Tibial nerve (tissue), 4 donors: ENCODE results near the gene CGGBP1. TPM values are rescaled to one million over a fixed set of nuclear protein-coding genes. Genes with fewer than 3 reads are reported as not detected.
A peak's percentile ranks its signal among the peaks of the same experiment; 100 is the strongest.

Source experiments
- DNase-seq, 2 donors: peaks; one replicate each; pipeline ENCODE4 v3.0.0-alpha.2; 2019; ENCODE audit warnings: low spot score in 2 of 2
- H3K27ac ChIP-seq, 4 donors: fragments of 200-600 bp; sonication (generic) in 3 of 4; one replicate each; pipeline ENCODE4 v1.5.1; 2017 to 2019; ENCODE audit warnings: mild to moderate bottlenecking in 1 of 4
- H3K27me3 ChIP-seq, 2 donors: fragments of 200-600 bp; sonication (generic) in 1 of 2; one replicate each; pipeline versions ENCODE4 v1.5.1 to v1.6.0; 2017 to 2019
- H3K36me3 ChIP-seq, 3 donors: fragments of 200-600 bp; sonication (generic); one replicate each; pipeline ENCODE4 v1.5.1; 2018 to 2019
- H3K4me1 ChIP-seq, 4 donors: fragments of 200-600 bp; sonication (generic) in 3 of 4; one replicate each; pipeline ENCODE4 v1.5.1; 2017 to 2019
- H3K4me3 ChIP-seq, 4 donors: fragments of 200-600 bp; sonication (generic) in 3 of 4; one replicate each; pipeline ENCODE4 v1.5.1; 2017 to 2019; ENCODE audit warnings: mild to moderate bottlenecking in 1 of 4, moderate library complexity in 1 of 4
- H3K9me3 ChIP-seq, 4 donors: fragments of 200-600 bp; sonication (generic) in 3 of 4; one replicate each; pipeline ENCODE4 v1.5.1; 2017 to 2019
- CTCF ChIP-seq, 5 experiments: fragments of 200-600 bp in 3 of 5; fragments of 450-650 bp in 2 of 5; sonication (generic) in 3 of 5; IDR thresholded peaks; one replicate each; pipeline ENCODE4 v1.5.1; 2016 to 2019; ENCODE audit warnings: antibody characterized with exemption in 5 of 5, mild to moderate bottlenecking in 3 of 5, moderate library complexity in 2 of 5
- EP300 ChIP-seq, 2 donors: sonication (generic); formaldehyde crosslinking; IDR thresholded peaks; one replicate each; pipeline ENCODE4 v1.6.1; 2017; ENCODE audit warnings: antibody characterized with exemption in 2 of 2, mild to moderate bottlenecking in 1 of 2
- POLR2A ChIP-seq, 2 donors: fragments of 450-650 bp; IDR thresholded peaks; one replicate each; pipeline ENCODE4 v1.6.1; 2017; ENCODE audit warnings: antibody characterized with exemption in 2 of 2, mild to moderate bottlenecking in 2 of 2, moderate library complexity in 2 of 2
- WGBS, 2 donors: methylation state at CpG; one replicate each; pipeline ENCODE4 v1.1.5; 2018; 5-methylcytosine and 5-hydroxymethylcytosine counted together
- total RNA-seq, 4 donors: library from RNA; depleted of rRNA; stranded (reverse); fragments of >200 nt; gene quantifications; one replicate each; pipeline ENCODE4 v1.1.0, GENCODE V29; 2016

The CGGBP1 gene
- total RNA-seq, 4 donors from 2014 or later: 57.3 to 70.6 (median 65.0) TPM

DNA sequence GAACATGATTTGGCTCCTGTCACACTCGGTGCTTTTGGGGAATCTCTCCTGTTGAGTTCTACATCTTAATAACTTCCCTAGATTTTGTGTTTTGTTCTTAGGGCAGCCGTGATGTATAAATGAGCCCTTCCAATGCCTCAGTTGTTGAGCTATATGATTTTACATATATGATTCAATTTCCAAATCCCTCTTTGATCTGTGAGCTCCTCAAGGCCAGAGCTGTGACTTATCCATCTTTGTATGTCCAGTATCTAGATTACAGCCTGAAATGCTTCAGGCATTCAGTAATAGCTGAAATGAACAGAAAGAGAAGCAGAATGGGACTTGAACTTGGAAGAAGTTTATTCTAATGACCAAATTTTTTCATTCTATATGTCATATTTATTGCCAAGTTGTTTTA is 26.6 kb downstream of the CGGBP1 start:
- WGBS, 2 donors: 18 to 20% methylated on average over 2 of the region's 2 CpGs
- H3K4me1 ChIP-seq: peaks cover 0 to 23% (median 0%) of the 10 kb centered on the region in 4 donors

GRCh38 chr3:88031642-88032077 is 27.1 kb downstream of the CGGBP1 start:
- H3K27me3 ChIP-seq: no peaks in the 10 kb centered on the region
- H3K4me1 ChIP-seq: peaks cover 0 to 23% (median 0%) of the 10 kb centered on the region in 4 donors
- WGBS, 2 donors: 3 to 5% methylated on average over 1 of the region's 1 CpG
- no peaks in the 10 kb centered on the region for H3K36me3 ChIP-seq
- peaks cover 0 to 18% (median 0%) of the 10 kb centered on the region in 4 donors for H3K9me3 ChIP-seq
- H3K27ac ChIP-seq: peak overlapping the region; percentile 2 to 83 (median 66)
- H3K4me3 ChIP-seq: peak overlapping the region; percentile 1 to 45 (median 34)
- no peak for TF ChIP-seq EP300 (IDR thresholded peaks at IDR 0.05)
- TF ChIP-seq POLR2A (IDR thresholded peaks at IDR 0.05): no peak
- TF ChIP-seq CTCF (IDR thresholded peaks at IDR 0.05): no peak
- no peak for DNase-seq

More for the DNA sequence above, 26.6 kb downstream of the CGGBP1 start:
- peaks cover 0 to 12% (median 0%) of the 10 kb centered on the region in 4 donors for H3K9me3 ChIP-seq
- peak overlapping the region in 3 of 4 donors; percentile 62 to 83 (median 70) for H3K27ac ChIP-seq
- no peaks in the 10 kb centered on the region for H3K27me3 ChIP-seq
- TF ChIP-seq POLR2A (IDR thresholded peaks at IDR 0.05) (no peak), CTCF (IDR thresholded peaks at IDR 0.05) (no peak), EP300 (IDR thresholded peaks at IDR 0.05) (no peak)
- no peak for DNase-seq
- peak overlapping the region; percentile 1 to 45 (median 34) for H3K4me3 ChIP-seq
- H3K36me3 ChIP-seq: no peaks in the 10 kb centered on the region

GRCh38 chr3:88030210-88030609 is 28.6 kb downstream of the CGGBP1 start:
- Histone ChIP-seq H3K36me3 (no peaks in the 10 kb centered on the region), H3K27ac (no peak overlapping the region), H3K9me3 (peaks cover 0 to 28% (median 0%) of the 10 kb centered on the region in 4 donors), H3K4me1 (peaks cover 0 to 23% (median 0%) of the 10 kb centered on the region in 4 donors), H3K4me3 (peak overlapping the region in 2 of 4 donors; percentile 1 to 12), H3K27me3 (no peaks in the 10 kb centered on the region)
- no peak for TF ChIP-seq CTCF (IDR thresholded peaks at IDR 0.05)
- TF ChIP-seq EP300 (IDR thresholded peaks at IDR 0.05): no peak
- no peak for TF ChIP-seq POLR2A (IDR thresholded peaks at IDR 0.05)
- WGBS, 2 donors: 41 to 46% methylated on average over 3 of the region's 3 CpGs
- no peak for DNase-seq

- TF ChIP-seq CTCF (IDR thresholded peaks at IDR 0.05): no peak
- TF ChIP-seq POLR2A (IDR thresholded peaks at IDR 0.05): no peak
- TF ChIP-seq EP300 (IDR thresholded peaks at IDR 0.05): no peak
- Histone ChIP-seq H3K27ac (no peak overlapping the region), H3K9me3 (peaks cover 0 to 28% (median 0%) of the 10 kb centered on the region in 4 donors), H3K4me1 (peaks cover 0 to 16% (median 0%) of the 10 kb centered on the region in 4 donors), H3K36me3 (no peaks in the 10 kb centered on the region), H3K4me3 (no peak overlapping the region), H3K27me3 (no peaks in the 10 kb centered on the region)
- DNase-seq: no peak
- WGBS, 2 donors: 98 to 99% methylated on average over 2 of the region's 2 CpGs
Measured at GRCh38 chr3:88028876-88029275, 29.9 kb downstream of the CGGBP1 start.

DNA sequence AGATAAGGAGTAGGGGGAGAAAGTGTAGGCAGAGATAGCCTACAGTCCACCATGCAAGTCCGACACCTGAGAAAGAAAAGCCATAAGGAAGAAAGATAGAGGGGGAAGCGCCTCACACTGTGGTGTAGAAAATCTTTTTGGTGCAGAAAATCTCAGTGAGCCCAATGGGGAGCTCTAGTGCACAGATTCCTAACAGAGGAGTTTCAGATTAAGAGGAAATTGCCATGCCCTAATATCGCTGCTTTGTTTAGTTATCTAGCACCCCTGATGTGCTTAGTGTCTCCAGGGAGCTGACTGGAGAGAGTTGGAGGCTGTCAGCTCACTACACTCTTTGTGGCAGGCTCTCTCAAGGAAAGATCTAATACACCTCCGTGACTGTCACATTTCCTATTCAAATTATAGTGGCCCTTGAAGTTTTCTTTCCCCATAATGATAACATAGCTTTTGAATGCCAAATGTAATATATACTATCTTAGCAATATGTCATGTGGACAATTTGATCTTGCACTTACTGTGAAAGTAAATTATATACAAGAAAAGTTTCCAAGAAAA is 33.7 kb downstream of the CGGBP1 start:
- Histone ChIP-seq H3K36me3 (no peaks in the 10 kb centered on the region), H3K4me3 (no peak overlapping the region), H3K9me3 (peaks cover 0 to 28% (median 0%) of the 10 kb centered on the region in 4 donors), H3K27ac (no peak overlapping the region), H3K4me1 (no peaks in the 10 kb centered on the region), H3K27me3 (no peaks in the 10 kb centered on the region)
- DNase-seq: no peak
- no peak for TF ChIP-seq CTCF (IDR thresholded peaks at IDR 0.05)
- TF ChIP-seq EP300 (IDR thresholded peaks at IDR 0.05): no peak
- no peak for TF ChIP-seq POLR2A (IDR thresholded peaks at IDR 0.05)
- 71 to 72% methylated on average over 4 of the region's 4 CpGs for WGBS, 2 donors
